OCI-LY3 (cell line): ENCODE data around the gene ESPNL.

ENCODE experiments used
- CTCF ChIP-seq: fragments of 200-600, 300-600 bp; sonication (generic); IDR thresholded peaks from 2 replicates; pipeline ENCODE4 v1.5.1; 2014; ENCODE audit warnings: antibody characterized with exemption, low read length, low read depth
- EZH2phosphoT487 ChIP-seq: fragments of 200-600 bp; shearing (Covaris generic); IDR thresholded peaks from 2 replicates; pipeline ENCODE4 v1.6.1; 2018; ENCODE audit warnings: antibody characterized with exemption, mixed run types, low read depth

GRCh38 chr2:238055841-238056240 lies 44.3 kb upstream of the ESPNL start:
- no peak for TF ChIP-seq CTCF
- no peak for TF ChIP-seq EZH2phosphoT487
